Smooth muscle cell (in vitro differentiated cells): Measurements from ENCODE around the gene RASL11B. TPM values are rescaled to one million over a fixed set of nuclear protein-coding genes. Genes with fewer than 3 reads are reported as not detected.

ENCODE experiments used
- DNase-seq: peaks from one replicate; lab custom pipeline; 2025; ENCODE audit not compliant: unreplicated experiment; lab: John Stamatoyannopoulos, UW
- H2AFZ ChIP-seq: fragments of 200-600 bp; sonication (generic); 2 replicates; pipeline ENCODE4 v1.6.0; 2016; ENCODE audit warnings: antibody characterized with exemption, low read depth, mild to moderate bottlenecking
- H3F3A ChIP-seq: fragments of 200-600 bp; sonication (generic); 2 replicates; pipeline ENCODE4 v1.6.0; 2017; ENCODE audit warnings: antibody characterized with exemption, low read depth
- H3K27ac ChIP-seq: fragments of 200-600 bp; sonication (generic); 2 replicates; pipeline ENCODE4 v1.5.1; 2016; ENCODE audit warnings: low read depth, mild to moderate bottlenecking
- H3K27me3 ChIP-seq: fragments of 200-600 bp; sonication (generic); 2 replicates; pipeline ENCODE4 v1.6.1; 2016; ENCODE audit warnings: low read depth, mild to moderate bottlenecking
- H3K36me3 ChIP-seq: fragments of 200-600 bp; sonication (generic); 2 replicates; pipeline ENCODE4 v1.5.1; 2016; ENCODE audit warnings: low read depth
- H3K4me1 ChIP-seq: fragments of 200-600 bp; sonication (generic); 2 replicates; pipeline ENCODE4 v1.5.1; 2016; ENCODE audit warnings: low read depth
- H3K4me2 ChIP-seq: fragments of 200-600 bp; sonication (generic); 2 replicates; pipeline ENCODE4 v1.6.0; 2016; ENCODE audit warnings: mild to moderate bottlenecking
- H3K4me3 ChIP-seq: fragments of 200-600 bp; sonication (generic); 2 replicates; pipeline ENCODE4 v1.5.1; 2016; ENCODE audit warnings: mild to moderate bottlenecking
- H3K79me2 ChIP-seq: fragments of 200-600 bp; sonication (generic); 2 replicates; pipeline ENCODE4 v1.6.0; 2016; ENCODE audit warnings: low read depth, mild to moderate bottlenecking
- H3K9ac ChIP-seq: fragments of 200-600 bp; sonication (generic); 2 replicates; pipeline ENCODE4 v1.6.0; 2016; ENCODE audit warnings: low read depth
- H3K9me3 ChIP-seq: fragments of 200-600 bp; sonication (generic); replicated peaks from 2 replicates; pipeline ENCODE4 v1.5.1; 2016; ENCODE audit warnings: low read depth
- H4K20me1 ChIP-seq: fragments of 200-600 bp; sonication (generic); 2 replicates; pipeline ENCODE4 v1.6.0; 2016; ENCODE audit warnings: low read depth
- WGBS: methylation state at CpG from one replicate; pipeline ENCODE4 v1.1.7; 2016; ENCODE audit warnings: low lambda C conversion rate; 5-methylcytosine and 5-hydroxymethylcytosine counted together
- polyA plus RNA-seq: library from polyadenylated mRNA; unstranded; fragments of >200 nt; fragmentation: Nextera tagmentation; extraction: Ambion mirVana; gene quantifications from 2 replicates; pipeline ENCODE4 v1.2.1, GENCODE V29; 2016
- total RNA-seq: library from RNA; depleted of rRNA; stranded (reverse); fragments of >200 nt; gene quantifications from 2 replicates; pipeline ENCODE4 v1.2.3, GENCODE V29; 2014
- TF ChIP-seq, protein P1 (sequence below): fragments of 200-600 bp; sonication (generic); IDR thresholded peaks from 2 replicates; pipeline ENCODE4 v1.5.1; 2017; ENCODE audit warnings: borderline replicate concordance, mild to moderate bottlenecking, antibody characterized with exemption; ENCODE audit not compliant: insufficient read depth, poor library complexity, severe bottlenecking

The RASL11B gene
- total and polyA plus RNA-seq, 2 experiments from 2014 or later = 42.9 to 59.6 TPM

DNA sequence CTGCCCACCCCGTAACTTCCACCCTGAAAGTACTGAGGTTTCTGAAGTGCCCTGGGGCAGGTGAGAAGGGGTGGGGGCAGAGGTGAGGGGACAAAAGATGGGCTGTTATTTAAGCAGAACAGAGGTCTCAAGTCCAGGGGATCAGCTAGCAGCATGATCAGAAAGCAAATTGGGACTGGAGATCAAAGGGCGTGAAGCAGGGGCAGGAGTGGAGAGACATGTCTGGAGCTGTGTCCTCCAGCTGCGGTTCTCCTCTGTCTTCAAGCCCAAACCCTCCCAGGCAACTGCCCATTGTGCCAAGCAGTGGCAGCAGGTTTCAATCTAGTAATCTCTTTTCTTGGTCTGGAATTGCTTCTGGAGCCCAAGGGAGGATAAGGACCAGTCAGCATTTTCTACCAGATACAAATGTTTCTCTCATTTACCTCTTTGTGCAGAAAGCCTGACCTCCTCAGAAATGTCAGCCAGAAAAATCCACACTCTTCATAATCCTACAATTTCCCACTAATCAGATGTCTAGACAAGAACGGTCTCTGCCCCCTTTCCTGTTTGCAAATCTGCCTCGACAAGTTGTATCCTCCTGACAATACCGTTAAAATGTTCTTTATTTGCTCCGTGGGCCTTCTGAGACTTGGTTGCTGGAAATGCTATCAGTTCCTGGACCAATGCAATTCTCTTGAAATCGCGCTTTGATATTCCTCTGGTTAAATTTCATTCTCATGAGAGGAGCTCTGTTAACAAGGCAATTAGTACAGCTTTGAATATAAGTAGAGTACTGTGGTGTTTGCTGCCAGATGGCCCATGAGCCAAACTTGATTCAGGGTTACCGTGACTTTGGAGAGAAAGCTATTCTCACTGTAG, 23.2 kb upstream of the RASL11B start:
- H3K36me3 ChIP-seq = no peaks in the 10 kb centered on the region
- peak overlapping the region; percentile 75 for H3K9ac ChIP-seq
- no peaks in the 10 kb centered on the region for H4K20me1 ChIP-seq
- 31% methylated on average over 10 of the region's 10 CpGs for WGBS
- peak overlapping the region; percentile 93 for H3K27ac ChIP-seq
- TF ChIP-seq, protein P1, sequence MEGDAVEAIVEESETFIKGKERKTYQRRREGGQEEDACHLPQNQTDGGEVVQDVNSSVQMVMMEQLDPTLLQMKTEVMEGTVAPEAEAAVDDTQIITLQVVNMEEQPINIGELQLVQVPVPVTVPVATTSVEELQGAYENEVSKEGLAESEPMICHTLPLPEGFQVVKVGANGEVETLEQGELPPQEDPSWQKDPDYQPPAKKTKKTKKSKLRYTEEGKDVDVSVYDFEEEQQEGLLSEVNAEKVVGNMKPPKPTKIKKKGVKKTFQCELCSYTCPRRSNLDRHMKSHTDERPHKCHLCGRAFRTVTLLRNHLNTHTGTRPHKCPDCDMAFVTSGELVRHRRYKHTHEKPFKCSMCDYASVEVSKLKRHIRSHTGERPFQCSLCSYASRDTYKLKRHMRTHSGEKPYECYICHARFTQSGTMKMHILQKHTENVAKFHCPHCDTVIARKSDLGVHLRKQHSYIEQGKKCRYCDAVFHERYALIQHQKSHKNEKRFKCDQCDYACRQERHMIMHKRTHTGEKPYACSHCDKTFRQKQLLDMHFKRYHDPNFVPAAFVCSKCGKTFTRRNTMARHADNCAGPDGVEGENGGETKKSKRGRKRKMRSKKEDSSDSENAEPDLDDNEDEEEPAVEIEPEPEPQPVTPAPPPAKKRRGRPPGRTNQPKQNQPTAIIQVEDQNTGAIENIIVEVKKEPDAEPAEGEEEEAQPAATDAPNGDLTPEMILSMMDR = no peak
- H2AFZ ChIP-seq = peak overlapping the region; percentile 57
- no peak for DNase-seq
- no peaks in the 10 kb centered on the region for H3K9me3 ChIP-seq
- H3F3A ChIP-seq = peaks cover 8% of the 10 kb centered on the region
- H3K4me1 ChIP-seq = peaks cover 64% of the 10 kb centered on the region
- H3K27me3 ChIP-seq = no peaks in the 10 kb centered on the region
- no peak overlapping the region for H3K4me3 ChIP-seq
- H3K79me2 ChIP-seq = no peaks in the 10 kb centered on the region
- H3K4me2 ChIP-seq = peak overlapping the region; percentile 34

DNA sequence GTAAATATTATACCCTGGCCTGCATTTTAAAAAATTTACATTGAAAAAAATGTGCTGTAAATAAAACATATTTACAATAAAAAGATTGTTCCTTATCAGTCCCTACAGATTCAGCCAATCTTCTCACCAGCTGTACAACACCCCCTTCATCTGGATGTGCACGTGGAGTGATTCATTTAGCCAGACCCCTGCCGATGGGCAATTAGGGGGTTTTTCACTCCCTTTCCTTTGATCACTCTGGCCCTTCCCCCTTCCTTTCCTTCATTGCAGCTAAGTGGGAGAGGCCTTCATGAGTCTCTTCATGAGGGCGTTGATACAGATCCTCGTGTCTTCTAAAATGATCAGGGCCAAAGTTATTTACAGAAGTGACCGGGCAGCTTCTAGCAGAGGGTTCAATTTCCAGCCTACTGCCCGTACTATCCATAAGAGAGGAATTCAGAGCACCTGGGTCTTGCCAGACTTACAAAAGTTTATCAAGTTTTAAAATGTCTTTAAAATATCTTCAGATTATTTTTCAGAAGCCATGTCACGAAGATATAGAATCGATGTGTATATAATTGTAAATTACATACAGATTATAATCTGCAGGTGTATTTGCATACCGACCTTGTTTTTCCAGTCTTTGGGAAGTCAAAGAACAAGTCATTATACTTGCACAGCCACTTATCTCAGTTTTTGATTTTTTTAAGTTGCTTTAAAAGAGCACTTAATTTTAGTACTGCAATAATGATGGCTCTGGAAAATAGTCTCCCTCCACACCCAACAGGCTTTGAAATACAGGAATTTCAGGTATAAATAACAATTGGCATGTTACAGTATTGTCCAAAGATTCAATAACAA, 21.4 kb upstream of the RASL11B start:
- peak overlapping the region; percentile 27 for H3K9ac ChIP-seq
- H3F3A ChIP-seq = peaks cover 8% of the 10 kb centered on the region
- H2AFZ ChIP-seq = peak overlapping the region; percentile 70
- TF ChIP-seq, protein P1 = no peak
- no peak overlapping the region for H3K4me2 ChIP-seq
- H3K36me3 ChIP-seq = no peaks in the 10 kb centered on the region
- no peak overlapping the region for H3K4me3 ChIP-seq
- no peaks in the 10 kb centered on the region for H3K9me3 ChIP-seq
- peak overlapping the region; percentile 93 for H3K27ac ChIP-seq
- no peaks in the 10 kb centered on the region for H4K20me1 ChIP-seq
- no peaks in the 10 kb centered on the region for H3K79me2 ChIP-seq
- peaks cover 64% of the 10 kb centered on the region for H3K4me1 ChIP-seq
- DNase-seq = no peak
- WGBS = 43% methylated on average over 9 of the region's 9 CpGs
- H3K27me3 ChIP-seq = no peaks in the 10 kb centered on the region

DNA sequence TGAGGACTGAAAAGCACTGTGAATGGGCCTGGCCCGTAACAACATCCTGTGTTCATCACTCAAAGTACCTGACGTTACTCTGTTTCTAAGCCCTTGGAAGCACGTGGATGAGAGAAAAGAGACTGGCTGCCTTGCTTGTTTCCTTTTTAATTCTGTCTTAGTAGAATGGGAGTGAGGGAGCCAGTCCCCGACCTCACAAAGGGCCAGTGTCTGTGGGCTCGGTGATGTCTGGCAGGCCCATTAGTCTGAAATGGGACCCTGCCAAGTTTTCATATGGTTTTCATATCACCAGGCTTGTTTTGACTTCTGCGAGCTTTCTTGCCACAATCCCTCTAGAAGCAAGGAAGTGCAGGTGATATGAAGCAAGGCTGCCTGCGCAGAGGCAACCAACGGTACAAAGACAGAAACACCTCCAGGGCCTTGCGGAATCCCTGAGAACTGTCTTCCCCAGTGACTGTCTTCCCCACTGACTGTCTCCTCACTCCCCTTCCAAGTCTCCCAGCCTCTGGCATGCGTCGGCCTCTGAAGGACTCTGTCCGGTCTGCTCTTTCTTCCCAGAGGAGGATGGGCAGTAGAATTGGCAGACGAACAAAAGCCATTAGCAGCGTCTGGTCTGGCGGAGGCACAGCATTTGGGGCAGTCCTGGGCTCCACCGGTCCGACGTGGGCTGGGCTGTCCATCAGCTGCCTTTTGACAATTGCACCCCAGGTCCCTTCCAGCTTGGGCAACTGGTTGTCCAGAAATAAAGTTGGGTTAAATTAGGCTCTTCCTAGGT, 20.2 kb upstream of the RASL11B start:
- peak overlapping the region; percentile 34 for H3K4me2 ChIP-seq
- TF ChIP-seq, protein P1 = no peak
- peak overlapping the region; percentile 18 for H3K9ac ChIP-seq
- H3K4me3 ChIP-seq = no peak overlapping the region
- no peak for DNase-seq
- H3K27me3 ChIP-seq = no peaks in the 10 kb centered on the region
- 31% methylated on average over 18 of the region's 18 CpGs for WGBS
- no peaks in the 10 kb centered on the region for H4K20me1 ChIP-seq
- peaks cover 8% of the 10 kb centered on the region for H3F3A ChIP-seq
- H3K79me2 ChIP-seq = no peaks in the 10 kb centered on the region
- peaks cover 60% of the 10 kb centered on the region for H3K4me1 ChIP-seq
- H3K36me3 ChIP-seq = no peaks in the 10 kb centered on the region
- no peaks in the 10 kb centered on the region for H3K9me3 ChIP-seq
- H3K27ac ChIP-seq = peak overlapping the region; percentile 93
- H2AFZ ChIP-seq = peak overlapping the region; percentile 58
